Hepatocyte (in vitro differentiated cells): ENCODE measurements around the gene WAC.

Experiments
- EZH2phosphoT487 ChIP-seq: fragments of 200-600 bp; sonication (generic); IDR thresholded peaks from one replicate; pipeline ENCODE4 v1.6.1; 2018; ENCODE audit warnings: antibody characterized with exemption, mild to moderate bottlenecking, low read depth, moderate library complexity; ENCODE audit not compliant: unreplicated experiment, severe bottlenecking
- TF ChIP-seq, protein P1 (sequence below): fragments of 200-600 bp; sonication (generic); IDR thresholded peaks from 2 replicates; pipeline ENCODE4 v1.5.1; 2016; ENCODE audit warnings: antibody characterized with exemption, mild to moderate bottlenecking; ENCODE audit not compliant: poor library complexity

DNA sequence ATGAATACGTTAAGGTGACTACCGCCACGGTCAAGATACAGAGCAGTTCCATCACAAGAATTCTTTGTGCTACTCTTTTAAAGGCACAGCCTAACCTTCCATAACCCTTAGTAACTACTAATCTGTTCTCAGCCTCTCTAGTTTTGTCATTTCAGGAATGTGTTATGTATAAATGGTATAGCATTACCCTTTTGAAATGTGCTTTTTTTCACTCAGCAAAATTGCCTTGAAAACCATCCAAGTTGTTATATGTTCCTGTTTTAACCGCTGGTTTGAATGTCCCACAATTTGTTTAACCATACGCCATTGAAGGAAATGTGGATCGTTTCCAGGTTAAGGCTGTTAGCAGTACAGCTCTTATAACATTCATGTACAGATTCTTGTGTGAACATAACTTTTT is 32.0 kb downstream of the WAC start:
- TF ChIP-seq, protein P1, sequence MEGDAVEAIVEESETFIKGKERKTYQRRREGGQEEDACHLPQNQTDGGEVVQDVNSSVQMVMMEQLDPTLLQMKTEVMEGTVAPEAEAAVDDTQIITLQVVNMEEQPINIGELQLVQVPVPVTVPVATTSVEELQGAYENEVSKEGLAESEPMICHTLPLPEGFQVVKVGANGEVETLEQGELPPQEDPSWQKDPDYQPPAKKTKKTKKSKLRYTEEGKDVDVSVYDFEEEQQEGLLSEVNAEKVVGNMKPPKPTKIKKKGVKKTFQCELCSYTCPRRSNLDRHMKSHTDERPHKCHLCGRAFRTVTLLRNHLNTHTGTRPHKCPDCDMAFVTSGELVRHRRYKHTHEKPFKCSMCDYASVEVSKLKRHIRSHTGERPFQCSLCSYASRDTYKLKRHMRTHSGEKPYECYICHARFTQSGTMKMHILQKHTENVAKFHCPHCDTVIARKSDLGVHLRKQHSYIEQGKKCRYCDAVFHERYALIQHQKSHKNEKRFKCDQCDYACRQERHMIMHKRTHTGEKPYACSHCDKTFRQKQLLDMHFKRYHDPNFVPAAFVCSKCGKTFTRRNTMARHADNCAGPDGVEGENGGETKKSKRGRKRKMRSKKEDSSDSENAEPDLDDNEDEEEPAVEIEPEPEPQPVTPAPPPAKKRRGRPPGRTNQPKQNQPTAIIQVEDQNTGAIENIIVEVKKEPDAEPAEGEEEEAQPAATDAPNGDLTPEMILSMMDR, result no peak
- no peak for TF ChIP-seq EZH2phosphoT487
